HG03196 (cell line): ENCODE results near the gene ST6GALNAC5.

Source experiments
- ATAC-seq: cut with Tn5 transposase; IDR thresholded peaks from one replicate; pipeline ENCODE4 v1.9.1; 2021; ENCODE audit not compliant: unreplicated experiment

Gene ST6GALNAC5

DNA sequence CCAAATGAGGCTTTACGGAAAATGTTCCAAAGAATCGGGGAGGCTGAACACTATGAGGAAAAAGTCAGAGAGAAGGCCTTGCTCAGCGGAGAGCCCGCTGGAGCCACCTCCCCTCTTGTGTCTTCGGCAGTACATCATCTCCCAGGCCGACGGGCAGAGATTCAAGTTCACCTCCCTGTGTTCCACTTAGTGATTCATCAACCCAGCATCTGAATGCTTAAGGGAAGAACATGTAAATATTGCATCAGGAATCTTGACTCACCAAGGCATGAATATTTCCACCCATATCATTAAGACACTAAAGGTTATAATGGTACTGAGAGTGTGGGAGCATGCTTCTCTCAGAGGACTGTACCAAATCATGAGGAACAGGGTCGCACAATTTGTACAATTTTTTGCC lies 172.5 kb downstream of the ST6GALNAC5 start:
- no peak for ATAC-seq

DNA sequence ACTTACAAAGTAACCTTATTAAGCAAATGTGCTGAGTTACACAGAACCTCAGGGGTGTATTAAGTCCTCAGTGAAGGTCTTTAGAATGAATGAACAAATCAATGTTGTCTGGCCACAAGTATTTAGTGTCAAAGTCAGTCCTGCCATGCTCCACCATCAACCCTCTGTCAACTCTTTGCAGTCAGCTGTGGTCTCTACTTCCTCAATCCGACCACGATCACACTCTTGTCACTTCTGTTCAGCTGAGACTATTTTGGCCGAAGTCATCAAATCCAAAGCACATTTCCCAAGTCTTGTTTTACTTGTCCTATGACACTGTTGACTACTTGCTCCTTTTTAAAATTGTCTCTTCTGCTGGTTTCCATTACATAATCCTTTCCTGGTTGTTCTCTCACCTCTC lies 173.5 kb downstream of the ST6GALNAC5 start:
- ATAC-seq: no peak

DNA sequence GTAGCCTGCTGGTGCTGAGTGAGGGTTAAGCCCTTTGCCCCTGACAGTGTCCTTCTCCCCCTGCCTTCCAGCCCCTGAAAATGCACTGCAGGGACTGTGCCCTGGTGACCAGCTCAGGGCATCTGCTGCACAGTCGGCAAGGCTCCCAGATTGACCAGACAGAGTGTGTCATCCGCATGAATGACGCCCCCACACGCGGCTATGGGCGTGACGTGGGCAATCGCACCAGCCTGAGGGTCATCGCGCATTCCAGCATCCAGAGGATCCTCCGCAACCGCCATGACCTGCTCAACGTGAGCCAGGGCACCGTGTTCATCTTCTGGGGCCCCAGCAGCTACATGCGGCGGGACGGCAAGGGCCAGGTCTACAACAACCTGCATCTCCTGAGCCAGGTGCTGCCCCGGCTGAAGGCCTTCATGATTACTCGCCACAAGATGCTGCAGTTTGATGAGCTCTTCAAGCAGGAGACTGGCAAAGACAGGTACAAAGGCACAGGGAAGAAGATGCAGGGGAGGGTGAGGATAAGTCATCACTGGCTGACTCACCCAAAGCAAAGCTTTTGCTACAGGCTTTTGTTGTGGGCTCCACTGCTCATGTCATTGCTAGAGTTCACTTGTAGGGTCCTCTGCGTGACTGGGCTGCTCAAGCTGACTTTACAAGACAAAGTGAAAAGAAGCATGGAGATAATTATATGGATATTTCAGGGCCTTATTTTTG lies 177.0 kb downstream of the ST6GALNAC5 start:
- ATAC-seq: no peak

DNA sequence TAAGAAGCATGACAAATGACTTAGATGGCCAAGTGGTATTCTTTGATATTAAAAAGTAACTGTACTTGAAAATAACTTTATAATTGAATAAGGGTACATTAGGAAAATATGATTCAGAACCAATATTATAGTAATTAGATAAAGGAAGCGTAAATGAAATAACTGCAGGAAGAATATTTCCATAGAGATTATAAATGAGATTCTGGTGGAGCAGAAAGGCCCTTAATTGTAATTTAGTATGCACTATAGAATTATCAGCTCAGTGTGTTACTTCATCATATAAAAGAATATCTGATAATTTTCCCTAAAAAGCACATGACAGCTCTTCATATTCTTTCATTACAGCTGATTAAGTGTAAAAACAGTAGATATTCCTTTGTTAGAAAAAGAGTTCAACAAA lies 180.3 kb downstream of the ST6GALNAC5 start:
- ATAC-seq: no peak

DNA sequence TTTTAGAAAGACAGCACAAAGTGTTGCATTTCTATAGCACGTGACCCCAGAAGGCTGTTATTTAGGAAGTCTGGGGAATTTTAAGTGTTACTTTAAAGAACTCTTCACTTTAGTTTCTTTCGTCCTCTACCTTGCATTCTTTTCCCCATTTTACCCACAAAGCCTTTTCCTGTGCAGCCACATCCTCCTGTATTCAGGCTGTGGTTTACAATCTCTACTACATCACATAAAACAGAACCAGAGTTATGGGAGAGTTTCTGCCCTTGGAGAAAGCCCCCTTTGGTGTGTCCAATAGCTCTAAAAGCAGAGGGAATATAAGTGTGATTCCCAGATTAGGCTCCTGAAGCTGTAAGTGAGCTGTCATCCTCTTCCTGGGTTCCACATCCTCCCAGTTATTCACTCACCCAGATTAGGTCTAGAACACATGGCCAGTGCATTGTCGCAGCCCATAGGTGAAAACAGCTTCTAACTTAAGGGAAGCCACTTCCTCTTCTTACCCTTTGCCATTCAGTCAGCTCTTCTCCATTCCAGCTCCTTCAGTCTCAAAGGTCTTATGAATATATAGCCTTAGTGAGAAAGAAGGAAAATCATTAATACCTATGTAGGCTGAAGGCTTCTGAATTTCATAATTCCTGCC lies 180.8 kb downstream of the ST6GALNAC5 start:
- no peak for ATAC-seq

DNA sequence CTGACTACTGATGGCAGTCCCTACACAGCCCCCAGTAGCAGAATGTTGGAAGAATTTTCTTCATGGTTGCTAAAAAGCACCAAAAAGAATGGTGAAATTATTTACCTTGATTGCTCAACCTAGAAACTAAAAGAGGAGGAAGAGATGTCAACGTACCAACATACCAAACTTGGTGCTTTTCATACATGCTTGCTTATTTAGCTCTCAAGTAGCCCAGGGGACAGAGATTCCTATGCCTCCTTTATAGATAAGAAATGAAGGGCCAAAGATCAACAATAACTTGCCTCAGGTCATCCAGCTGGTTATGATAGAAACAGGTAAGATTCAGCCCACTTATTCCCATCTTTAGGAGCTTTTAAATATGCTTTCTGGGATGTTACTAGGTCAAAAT lies 181.3 kb downstream of the ST6GALNAC5 start:
- no peak for ATAC-seq

DNA sequence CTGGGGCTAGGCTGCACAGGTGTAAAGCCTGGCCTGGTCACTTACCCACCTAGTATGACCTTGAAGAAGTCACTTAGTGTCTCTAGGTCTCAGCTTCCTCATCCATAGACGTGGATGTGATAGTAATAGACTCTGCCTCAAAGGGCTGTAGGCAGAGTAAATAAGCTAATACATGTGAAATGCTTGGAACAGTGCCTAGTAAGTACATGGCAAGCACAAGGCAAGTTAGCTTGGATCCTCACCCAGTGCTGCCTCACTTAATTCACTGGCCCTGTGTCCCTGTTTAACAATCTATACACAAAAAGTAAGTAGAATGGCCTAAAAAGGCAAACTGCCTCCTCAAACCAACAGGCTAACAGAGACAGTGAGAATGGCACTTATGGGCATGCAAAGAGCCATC lies 184.1 kb downstream of the ST6GALNAC5 start:
- no peak for ATAC-seq

DNA sequence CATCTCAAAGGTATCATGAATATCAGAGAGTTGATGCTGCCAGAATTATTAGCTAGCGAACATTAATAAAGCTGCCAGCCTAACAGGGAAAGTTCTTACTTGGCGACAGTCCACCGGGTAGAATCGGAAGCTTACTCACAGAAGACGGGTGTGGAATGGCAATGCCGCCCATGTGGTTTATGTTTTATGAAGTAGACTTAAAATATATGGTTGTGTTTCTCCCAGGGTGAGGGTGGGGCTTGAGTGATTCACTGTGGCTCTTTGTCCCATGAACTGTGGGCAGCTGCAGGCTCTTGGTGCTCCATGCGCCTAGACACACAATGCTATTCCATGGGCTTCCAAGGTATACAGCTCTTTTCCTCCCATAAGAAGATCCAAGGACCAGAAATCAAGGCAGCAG lies 189.2 kb downstream of the ST6GALNAC5 start:
- no peak for ATAC-seq

DNA sequence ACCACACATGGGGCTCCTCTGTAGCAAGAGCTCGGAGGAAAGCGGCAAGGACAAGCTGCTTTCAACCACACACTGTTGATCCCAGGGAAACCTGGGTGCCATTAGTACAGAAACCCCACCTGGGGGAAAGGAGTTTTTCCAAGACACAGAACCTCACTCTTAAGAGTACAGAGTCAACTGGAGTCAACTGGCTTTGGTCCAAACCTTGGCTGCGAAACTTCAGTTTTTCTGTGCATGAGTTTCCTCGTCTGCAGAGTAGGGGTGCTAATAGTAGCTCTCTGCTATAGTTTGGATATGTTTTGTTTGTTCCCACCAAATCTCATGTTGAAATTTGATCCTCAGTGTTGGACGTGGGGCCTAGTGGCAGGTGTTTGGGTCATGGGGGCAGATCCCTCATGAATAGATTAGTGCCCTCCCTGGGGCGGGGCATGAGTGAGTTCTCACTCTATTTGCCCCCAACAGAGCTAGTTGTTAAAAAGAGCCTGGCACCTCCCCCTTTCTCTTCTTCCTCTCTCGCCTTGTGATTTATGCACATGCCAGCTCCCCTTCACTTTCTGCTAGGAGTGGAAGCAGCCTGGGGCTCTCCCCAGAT lies 190.8 kb downstream of the ST6GALNAC5 start:
- ATAC-seq: no peak

DNA sequence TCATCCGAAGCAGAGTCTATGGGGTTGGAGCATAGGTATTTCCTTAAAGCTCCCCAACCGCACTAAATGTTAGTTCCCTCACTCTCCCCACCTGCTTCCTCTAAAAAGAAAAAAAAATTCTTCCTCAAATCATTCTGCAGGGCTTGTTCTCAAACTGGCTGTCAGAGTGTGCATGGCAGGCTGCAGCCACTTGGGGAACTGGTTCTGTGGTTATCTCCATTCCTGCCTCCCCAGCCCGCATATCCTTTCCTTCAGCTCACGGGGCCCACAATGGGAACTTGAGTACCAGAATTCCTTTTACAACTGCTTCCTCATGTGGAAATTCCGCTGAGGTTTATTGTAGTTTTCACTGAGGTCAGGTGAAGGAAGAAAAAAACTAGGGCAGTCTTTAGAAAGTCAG lies 192.7 kb downstream of the ST6GALNAC5 start:
- ATAC-seq: no peak

DNA sequence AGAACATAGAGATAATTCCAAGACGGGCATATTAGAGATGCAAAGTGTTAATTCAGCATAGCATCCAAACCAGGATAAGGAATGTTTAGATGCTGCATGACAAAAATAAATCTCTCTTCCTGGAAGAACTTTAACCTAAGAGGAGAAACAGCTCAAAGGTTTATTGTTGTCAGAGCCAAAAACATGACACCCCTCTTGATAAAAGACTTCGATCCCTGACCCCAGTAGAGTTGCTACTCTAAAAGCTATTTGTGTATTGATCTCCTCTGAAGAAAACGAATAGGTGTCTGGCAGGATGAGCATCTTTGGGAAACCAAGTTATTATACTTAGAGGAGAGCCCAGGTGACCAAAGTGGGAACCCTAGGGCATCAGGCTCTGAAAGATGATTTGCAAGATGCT lies 193.9 kb downstream of the ST6GALNAC5 start:
- ATAC-seq: no peak

DNA sequence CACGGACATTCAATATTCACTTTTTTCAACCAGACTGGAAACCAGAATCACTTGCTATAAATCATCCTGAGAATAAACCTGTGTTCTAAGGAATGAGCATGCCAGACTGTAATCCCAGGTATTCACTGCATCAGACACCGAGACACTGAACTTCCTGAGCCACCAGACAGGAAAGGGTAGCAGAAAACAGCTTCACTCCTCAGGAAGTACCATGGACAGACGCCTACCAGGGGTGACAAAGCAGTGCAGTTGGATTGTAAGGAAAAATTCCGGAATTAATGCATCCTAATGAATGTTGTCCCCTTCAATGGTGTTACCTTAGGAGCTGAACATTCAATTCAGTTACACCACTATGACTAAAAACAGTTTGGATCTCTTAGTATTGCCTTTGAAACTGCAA lies 195.8 kb downstream of the ST6GALNAC5 start:
- ATAC-seq: no peak

DNA sequence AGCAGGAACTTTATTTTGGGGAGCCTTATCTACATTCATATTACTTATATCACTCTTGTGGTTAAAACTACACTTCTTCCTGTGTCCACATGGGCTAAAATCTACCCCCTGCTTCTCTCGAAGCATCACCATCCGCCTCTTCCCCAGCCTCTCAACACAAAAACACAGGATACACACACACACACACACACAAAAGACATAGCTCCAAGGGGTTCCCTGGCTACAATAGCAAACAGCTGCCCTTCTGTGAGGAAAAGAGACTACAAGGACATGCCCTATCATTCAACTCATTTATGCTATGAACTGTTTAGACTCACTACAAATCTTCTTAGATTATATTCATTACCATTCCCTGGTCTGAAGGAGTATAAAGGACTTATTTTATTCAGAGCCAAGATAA lies 197.0 kb downstream of the ST6GALNAC5 start:
- no peak for ATAC-seq

DNA sequence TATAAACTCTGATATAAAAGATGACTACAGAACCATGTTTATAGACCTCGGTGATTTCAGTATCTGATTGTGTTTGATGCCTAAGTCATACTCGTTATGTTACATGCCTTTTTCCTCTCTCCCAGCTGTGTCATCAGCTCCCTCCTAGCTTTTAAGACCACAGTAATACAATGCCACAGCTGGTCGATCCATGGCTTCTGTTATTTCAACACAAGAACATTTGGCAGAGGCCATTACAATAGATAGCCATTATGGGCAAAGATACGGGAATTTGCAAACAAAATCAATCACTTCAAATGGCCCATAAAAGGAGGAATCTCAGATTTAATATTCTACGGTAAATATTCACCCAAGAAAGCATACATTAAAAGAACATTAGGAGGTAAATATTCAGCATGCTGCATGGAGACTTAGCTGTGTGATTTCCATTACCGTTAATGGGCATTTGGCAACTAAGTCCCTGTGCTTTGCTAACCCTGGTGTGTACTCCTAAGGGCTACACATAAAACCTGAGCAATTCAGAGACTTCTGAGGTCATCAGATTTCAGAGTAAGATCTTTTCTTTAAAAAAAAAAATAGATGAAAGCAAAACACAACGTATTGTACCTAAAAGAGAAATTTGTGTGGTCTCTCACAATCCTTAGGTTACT lies 198.5 kb downstream of the ST6GALNAC5 start:
- no peak for ATAC-seq

DNA sequence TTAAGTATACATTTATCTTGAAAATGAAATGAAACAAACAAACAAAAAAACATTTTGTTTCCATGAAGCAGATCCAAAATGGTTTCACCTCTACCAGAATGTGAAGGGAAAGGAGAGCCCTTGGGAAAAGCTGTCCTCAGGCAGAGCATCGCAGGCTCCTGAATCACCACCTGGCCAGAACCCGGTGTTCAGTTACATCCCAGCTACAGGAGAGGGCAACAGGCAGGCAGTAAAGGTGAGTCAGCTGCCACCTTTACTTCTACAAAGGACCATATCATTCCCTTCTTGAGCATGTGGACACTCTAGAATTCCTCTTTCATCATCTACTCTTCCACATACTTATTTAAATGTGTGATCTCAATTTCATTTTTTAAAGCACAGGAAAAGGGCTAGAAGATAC lies 200.7 kb downstream of the ST6GALNAC5 start:
- no peak for ATAC-seq

DNA sequence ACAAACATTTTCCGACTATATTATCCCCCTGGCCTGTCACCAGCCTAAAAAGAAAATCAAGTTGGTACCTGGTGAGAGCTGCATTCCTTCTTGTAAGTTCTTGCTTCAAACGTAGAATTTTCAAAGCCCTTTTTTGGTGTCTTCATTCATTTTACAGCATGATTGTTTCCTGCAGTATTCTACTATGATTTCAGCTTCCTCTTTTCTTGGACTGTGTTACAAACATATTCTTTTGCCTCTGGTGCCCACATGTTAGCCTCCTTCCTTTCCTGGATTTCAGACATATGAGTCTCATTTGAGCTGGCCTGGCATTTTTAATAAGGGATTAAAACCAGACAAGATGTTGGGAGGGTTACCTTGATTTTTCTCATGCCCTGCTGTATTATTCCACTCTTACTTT lies 209.5 kb downstream of the ST6GALNAC5 start:
- no peak for ATAC-seq

DNA sequence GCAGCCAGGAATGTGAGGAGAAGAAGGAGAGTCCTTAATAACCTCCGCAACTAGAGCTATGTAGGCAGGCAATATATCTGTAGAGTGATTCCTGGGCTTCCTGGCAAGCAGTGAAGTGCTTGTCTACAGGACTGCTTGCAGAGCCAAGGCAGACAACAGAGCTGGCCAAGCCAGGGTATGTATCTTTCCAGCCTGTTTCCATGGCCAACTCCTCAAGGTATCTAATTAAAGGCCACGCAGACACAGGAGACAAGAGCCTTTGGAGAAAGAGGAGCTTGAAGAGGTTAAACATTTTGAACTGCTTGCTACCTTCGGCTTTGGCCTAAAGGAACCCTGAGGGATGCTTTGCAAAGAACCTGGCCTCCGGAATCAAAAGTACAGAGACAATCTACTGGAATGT lies 214.6 kb downstream of the ST6GALNAC5 start:
- ATAC-seq: no peak

DNA sequence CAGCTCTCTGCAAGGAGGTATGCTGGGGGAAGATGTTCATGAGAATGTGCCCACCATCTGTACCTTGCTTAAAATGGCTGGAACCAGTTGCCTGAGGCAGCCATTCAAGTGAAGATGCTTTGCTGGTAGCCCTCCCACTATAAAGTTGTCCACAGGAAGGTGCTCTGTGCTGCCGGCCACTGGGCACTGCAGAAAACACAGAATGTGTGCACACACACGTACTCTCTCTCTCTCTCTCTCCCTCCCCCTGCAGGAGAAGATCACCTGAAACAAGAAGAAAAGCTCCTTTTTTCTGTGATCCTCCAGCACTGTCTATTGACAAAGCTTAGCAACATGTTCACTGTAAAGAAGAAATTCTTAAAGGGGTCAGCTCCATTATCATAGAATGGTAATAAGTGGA lies 217.2 kb downstream of the ST6GALNAC5 start:
- no peak for ATAC-seq

DNA sequence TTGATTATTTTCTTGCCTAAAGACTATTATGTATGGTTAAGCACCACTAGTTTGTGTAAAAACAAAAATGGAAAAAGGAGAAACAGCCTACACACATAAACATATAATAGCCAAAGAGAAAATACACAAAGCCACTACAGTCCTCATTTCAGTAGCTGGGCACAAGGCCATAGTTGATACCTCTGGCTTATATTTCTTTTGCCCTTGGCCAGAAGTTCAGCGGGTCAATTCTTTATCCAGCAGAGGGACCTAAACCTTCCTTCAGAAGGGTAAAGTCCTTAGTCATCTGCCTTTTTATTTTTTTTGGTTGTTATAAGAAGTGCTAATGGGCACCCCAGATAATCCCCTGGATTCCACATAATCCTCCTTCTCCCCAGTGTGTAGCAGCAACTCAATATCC lies 217.8 kb downstream of the ST6GALNAC5 start:
- ATAC-seq: no peak

DNA sequence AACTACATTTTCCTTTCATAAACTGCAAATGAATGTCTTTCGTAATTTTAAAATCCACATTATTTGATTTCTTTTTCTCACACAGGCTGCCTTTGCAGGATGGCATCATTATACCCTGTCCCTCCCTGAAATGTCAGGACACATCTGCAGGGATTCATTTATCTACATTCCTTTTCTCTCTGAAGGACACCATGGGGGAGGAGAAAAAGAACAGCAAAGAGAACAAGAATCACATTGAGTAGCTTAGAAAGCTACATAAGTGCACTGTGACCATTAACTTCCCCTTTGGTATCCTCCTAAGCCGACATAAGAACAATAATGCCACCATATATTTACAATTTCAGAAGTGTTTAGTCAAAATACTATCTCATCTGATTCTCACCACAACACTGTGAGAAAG lies 222.5 kb downstream of the ST6GALNAC5 start:
- no peak for ATAC-seq

DNA sequence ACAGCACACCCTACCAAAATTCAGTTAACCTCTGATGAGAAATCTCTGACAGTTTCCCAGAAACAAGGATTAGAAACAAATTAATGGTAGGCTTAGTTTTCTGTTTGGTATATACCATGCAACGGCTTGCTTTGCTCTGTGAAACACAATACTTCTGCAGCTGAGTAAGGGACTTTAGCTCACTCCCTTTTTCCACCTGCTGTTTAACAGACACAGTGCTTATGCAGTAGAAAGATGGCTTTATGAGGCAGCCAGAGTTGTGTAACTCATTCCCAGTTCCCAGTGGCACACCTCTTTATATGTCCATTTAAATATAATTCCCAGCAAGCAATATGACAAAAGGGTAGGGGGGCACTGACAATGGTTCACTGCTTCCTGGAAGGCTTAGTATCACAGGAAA lies 228.0 kb downstream of the ST6GALNAC5 start:
- no peak for ATAC-seq
